Neuronal stem cell (in vitro differentiated cells): ENCODE data around the gene SOX13.

Experiments
- DNase-seq: peaks from one replicate; pipeline ENCODE4 v3.0.0-alpha.2; 2013; ENCODE audit warnings: low spot score
- H2AFZ ChIP-seq: one replicate; pipeline ENCODE4 v1.6.1; 2013; ENCODE audit warnings: mild to moderate bottlenecking, low read length, inconsistent platforms
- H2AK5ac ChIP-seq: 2 replicates; pipeline ENCODE4 v1.6.1; 2013; ENCODE audit warnings: low read depth, mild to moderate bottlenecking, inconsistent platforms, low read length, moderate library complexity, mixed read lengths
- H2BK120ac ChIP-seq: 2 replicates; pipeline ENCODE4 v1.6.1; 2013; ENCODE audit warnings: low read depth, mild to moderate bottlenecking, inconsistent platforms, low read length, moderate library complexity, mixed read lengths
- H2BK12ac ChIP-seq: one replicate; pipeline ENCODE4 v1.6.1; 2013; ENCODE audit warnings: low read length, inconsistent platforms
- H2BK15ac ChIP-seq: 2 replicates; pipeline ENCODE4 v1.6.1; 2013; ENCODE audit warnings: mild to moderate bottlenecking, low read length, inconsistent platforms, mixed read lengths
- H2BK5ac ChIP-seq: one replicate; pipeline ENCODE4 v1.6.1; 2013; ENCODE audit warnings: inconsistent platforms, mild to moderate bottlenecking, low read length, moderate library complexity
- H3K14ac ChIP-seq: one replicate; pipeline ENCODE4 v1.6.1; 2013; ENCODE audit warnings: low read length, inconsistent platforms
- H3K18ac ChIP-seq: 2 replicates; pipeline ENCODE4 v1.6.1; 2013; ENCODE audit warnings: low read length, inconsistent platforms
- H3K23ac ChIP-seq: 2 replicates; pipeline ENCODE4 v1.6.1; 2013; ENCODE audit warnings: low read depth, mild to moderate bottlenecking, mixed read lengths, low read length, inconsistent platforms; ENCODE audit not compliant: poor library complexity
- H3K27ac ChIP-seq: replicated peaks from 3 replicates; pipeline ENCODE4 v1.5.1; 2013; ENCODE audit warnings: low read length, inconsistent platforms
- H3K27me3 ChIP-seq, 3 experiments: 2 replicates each; pipeline ENCODE4 v1.6.1; 2013; ENCODE audit warnings: low read length in 3 of 3, mild to moderate bottlenecking in 2 of 3, inconsistent platforms in 1 of 3, low read depth in 1 of 3, mixed read lengths in 1 of 3, moderate library complexity in 1 of 3; ENCODE audit not compliant: control insufficient read depth in 3 of 3, insufficient read depth in 3 of 3
- H3K36me3 ChIP-seq, 2 donors: replicated peaks in 1 of 2; 2 replicates each; pipeline ENCODE4 v1.6.1; 2013; ENCODE audit warnings: low read length in 2 of 2; ENCODE audit not compliant: control insufficient read depth in 2 of 2, insufficient read depth in 2 of 2
- H3K4ac ChIP-seq: 2 replicates; pipeline ENCODE4 v1.6.1; 2013; ENCODE audit warnings: inconsistent platforms, mild to moderate bottlenecking, low read length, moderate library complexity
- H3K4me1 ChIP-seq, 2 donors: 1 replicate in 1 of 2; 2 replicates in 1 of 2; pipeline ENCODE4 v1.6.1; 2013; ENCODE audit warnings: low read length in 2 of 2, low read depth in 1 of 2; ENCODE audit not compliant: control insufficient read depth in 2 of 2, insufficient read depth in 1 of 2
- H3K4me2 ChIP-seq: one replicate; pipeline ENCODE4 v1.6.1; 2013; ENCODE audit warnings: mild to moderate bottlenecking, low read length, inconsistent platforms; ENCODE audit not compliant: insufficient read depth, poor library complexity, severe bottlenecking
- H3K4me3 ChIP-seq, 2 donors: 2 replicates each; pipeline ENCODE4 v1.5.1; 2013; ENCODE audit warnings: low read length in 2 of 2, mild to moderate bottlenecking in 2 of 2, inconsistent platforms in 1 of 2, moderate library complexity in 1 of 2
- H3K79me1 ChIP-seq: one replicate; pipeline ENCODE4 v1.6.1; 2013; ENCODE audit warnings: low read depth, mild to moderate bottlenecking, inconsistent platforms, low read length, moderate library complexity
- H3K9ac ChIP-seq: one replicate; pipeline ENCODE4 v1.6.1; 2013; ENCODE audit warnings: mild to moderate bottlenecking, low read depth, low read length, inconsistent platforms; ENCODE audit not compliant: poor library complexity
- H3K9me3 ChIP-seq, 2 donors: replicated peaks in 1 of 2; 2 replicates each; pipeline versions ENCODE3 to v1.6.1; 2013; ENCODE audit warnings: low read length in 2 of 2, mild to moderate bottlenecking in 2 of 2, inconsistent platforms in 1 of 2, low read depth in 1 of 2, mixed read lengths in 1 of 2, moderate library complexity in 1 of 2; ENCODE audit not compliant: control insufficient read depth in 2 of 2, insufficient read depth in 1 of 2
- H4K8ac ChIP-seq: one replicate; pipeline ENCODE4 v1.6.1; 2013; ENCODE audit warnings: low read depth, mild to moderate bottlenecking, inconsistent platforms, low read length, moderate library complexity
- H4K91ac ChIP-seq: one replicate; pipeline ENCODE4 v1.6.1; 2013; ENCODE audit warnings: low read length, low read depth, mild to moderate bottlenecking, inconsistent platforms; ENCODE audit not compliant: poor library complexity
- WGBS, 2 donors: extraction: QIAGEN DNeasy Blood & Tissue Kit; methylation state at CpG; one replicate each; pipeline ENCODE4 v1.1.7; 2013; ENCODE audit warnings: missing lambda C conversion rate in 2 of 2, mixed read lengths in 1 of 2; ENCODE audit not compliant: insufficient read length in 2 of 2, insufficient replicate concordance in 1 of 2; ENCODE audit errors: extremely low coverage in 2 of 2; 5-methylcytosine and 5-hydroxymethylcytosine counted together

Gene SOX13

DNA sequence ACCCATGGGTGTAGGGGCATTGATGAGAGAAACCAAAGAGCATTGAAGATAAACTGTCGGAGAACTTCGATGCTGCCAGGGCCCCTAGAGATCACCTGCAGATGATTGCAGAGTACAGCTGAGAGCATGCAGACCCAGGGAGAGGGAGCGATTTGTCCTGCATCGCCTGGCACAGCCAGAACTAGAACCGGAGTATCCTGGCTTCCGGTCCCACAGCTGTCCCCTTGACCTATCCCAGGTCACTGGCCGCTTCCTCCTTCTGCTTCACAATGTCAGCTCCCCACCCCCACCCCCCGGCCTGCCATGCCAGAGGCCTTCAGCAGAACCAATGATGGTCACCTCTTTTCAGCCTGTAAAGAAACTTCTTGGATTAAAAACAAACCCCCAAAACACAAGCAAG, 29.2 kb upstream of the SOX13 start:
- H2BK15ac ChIP-seq, result no peak overlapping the region
- no peaks in the 10 kb centered on the region for H3K36me3 ChIP-seq
- no peak overlapping the region for H3K4me2 ChIP-seq
- H3K18ac ChIP-seq, result no peak overlapping the region
- H3K79me1 ChIP-seq, result no peaks in the 10 kb centered on the region
- no peak overlapping the region for H3K23ac ChIP-seq
- no CpG with 5 or more reads among the region's 8 CpGs for WGBS, 2 donors
- no peaks in the 10 kb centered on the region for H3K27me3 ChIP-seq
- H4K8ac ChIP-seq, result no peak overlapping the region
- H2AFZ ChIP-seq, result peak overlapping the region; percentile 29
- no peak overlapping the region for H3K27ac ChIP-seq
- H4K91ac ChIP-seq, result no peak overlapping the region
- no peak overlapping the region for H3K9ac ChIP-seq
- peaks cover 0 to 5% of the 10 kb centered on the region in 2 donors for H3K4me1 ChIP-seq
- H3K9me3 ChIP-seq, result peaks cover 1 to 4% of the 10 kb centered on the region in 2 donors
- H2BK12ac ChIP-seq, result no peak overlapping the region
- H3K14ac ChIP-seq, result no peak overlapping the region
- H2BK5ac ChIP-seq, result no peak overlapping the region
- no peak overlapping the region for H3K4me3 ChIP-seq
- H2BK120ac ChIP-seq, result no peak overlapping the region
- DNase-seq, result no peak
- no peak overlapping the region for H2AK5ac ChIP-seq
- no peak overlapping the region for H3K4ac ChIP-seq

- no peak overlapping the region for H2BK5ac ChIP-seq
- no peak overlapping the region for H3K4me2 ChIP-seq
- no peak overlapping the region for H4K8ac ChIP-seq
- no peak overlapping the region for H2AFZ ChIP-seq
- peaks cover 1 to 4% of the 10 kb centered on the region in 2 donors for H3K9me3 ChIP-seq
- H3K27ac ChIP-seq, result no peak overlapping the region
- H3K23ac ChIP-seq, result no peak overlapping the region
- no peak overlapping the region for H3K4me3 ChIP-seq
- H2BK15ac ChIP-seq, result no peak overlapping the region
- no peak overlapping the region for H2AK5ac ChIP-seq
- peak overlapping the region; percentile 54 for H2BK120ac ChIP-seq
- no CpG with 5 or more reads among the region's 1 CpG for WGBS, 2 donors
- no peak for DNase-seq
- H3K79me1 ChIP-seq, result no peaks in the 10 kb centered on the region
- H3K4ac ChIP-seq, result no peak overlapping the region
- no peak overlapping the region for H3K14ac ChIP-seq
- no peaks in the 10 kb centered on the region for H3K36me3 ChIP-seq
- no peak overlapping the region for H3K9ac ChIP-seq
- H3K4me1 ChIP-seq, result peaks cover 0 to 5% of the 10 kb centered on the region in 2 donors
- H4K91ac ChIP-seq, result no peak overlapping the region
- H3K18ac ChIP-seq, result no peak overlapping the region
- H3K27me3 ChIP-seq, result no peaks in the 10 kb centered on the region
- H2BK12ac ChIP-seq, result no peak overlapping the region
These were observed 28.5 kb upstream of the SOX13 start for GRCh38 chr1:204044448-204044847.

DNA sequence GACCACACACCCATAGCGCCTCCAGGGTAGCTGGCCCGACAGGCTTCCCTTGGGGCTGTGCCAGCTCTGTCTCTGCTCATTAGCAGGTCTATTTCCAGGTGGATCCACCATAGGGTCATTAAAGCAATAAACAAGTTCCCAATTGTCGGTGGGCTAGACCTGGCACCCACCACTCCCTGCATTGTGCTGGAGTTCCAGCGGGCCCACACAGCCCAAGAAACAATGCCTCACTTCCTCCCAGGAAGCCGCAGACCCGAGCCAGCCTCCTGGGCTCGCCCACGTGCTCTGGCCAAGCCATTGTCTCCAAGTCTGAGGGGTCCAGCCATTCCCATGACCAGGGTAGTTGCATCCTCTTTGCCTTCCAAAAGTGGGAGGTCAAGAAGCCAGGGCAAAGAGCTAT, 27.5 kb upstream of the SOX13 start:
- Histone ChIP-seq H3K27me3 (no peaks in the 10 kb centered on the region), H3K4me1 (peaks cover 0 to 5% of the 10 kb centered on the region in 2 donors), H3K18ac (peak overlapping the region; percentile 4), H3K36me3 (no peaks in the 10 kb centered on the region), H3K79me1 (no peaks in the 10 kb centered on the region), H3K9ac (no peak overlapping the region), H4K8ac (no peak overlapping the region), H2BK15ac (no peak overlapping the region), H3K4ac (no peak overlapping the region), H4K91ac (no peak overlapping the region), H3K4me3 (no peak overlapping the region), H3K9me3 (peaks cover 0 to 4% of the 10 kb centered on the region in 2 donors), H3K27ac (no peak overlapping the region), H3K14ac (no peak overlapping the region), H2AK5ac (no peak overlapping the region), H2BK5ac (no peak overlapping the region), H3K4me2 (no peak overlapping the region), H2BK12ac (no peak overlapping the region), H2BK120ac (no peak overlapping the region), H2AFZ (peak overlapping the region; percentile 48), H3K23ac (no peak overlapping the region)
- DNase-seq, result no peak
- no CpG with 5 or more reads among the region's 8 CpGs for WGBS, 2 donors

- Histone ChIP-seq H2BK15ac (peak overlapping the region; percentile 19), H3K36me3 (no peaks in the 10 kb centered on the region), H3K27me3 (no peaks in the 10 kb centered on the region), H4K91ac (no peak overlapping the region), H4K8ac (no peak overlapping the region), H3K79me1 (no peaks in the 10 kb centered on the region), H3K27ac (no peak overlapping the region), H3K4me3 (no peak overlapping the region), H3K4me1 (peaks cover 0 to 3% of the 10 kb centered on the region in 2 donors), H2BK12ac (peak overlapping the region; percentile 4), H3K9me3 (peaks cover 0 to 4% of the 10 kb centered on the region in 2 donors), H3K4ac (peak overlapping the region; percentile 7), H2BK120ac (no peak overlapping the region), H2AK5ac (no peak overlapping the region), H3K23ac (no peak overlapping the region), H3K14ac (no peak overlapping the region), H2BK5ac (no peak overlapping the region), H3K18ac (peak overlapping the region; percentile 13), H2AFZ (peak overlapping the region; percentile 37), H3K4me2 (no peak overlapping the region), H3K9ac (no peak overlapping the region)
- no peak for DNase-seq
- WGBS, 2 donors, result no CpG with 5 or more reads among the region's 5 CpGs
These were observed 26.6 kb upstream of the SOX13 start for GRCh38 chr1:204046346-204046745.
